BLaER1 treated with 17β-estradiol and CSF1 and Interleukin-3, amounts not matched to agents 10 nM and 100 nM (cell line): ENCODE data around the gene KIRREL3.

ENCODE experiments used
- H3K27ac ChIP-seq, 11 experiments: shearing (Covaris generic); formaldehyde crosslinking; 2 replicates each; pipeline ENCODE4 v1.8.1; 2022
- H3K27me3 ChIP-seq, 11 experiments: shearing (Covaris generic); formaldehyde crosslinking; 2 replicates each; pipeline ENCODE4 v1.8.1; 2022
- H3K36me3 ChIP-seq, 11 experiments: shearing (Covaris generic); formaldehyde crosslinking; 2 replicates each; pipeline ENCODE4 v1.8.1; 2022
- H3K4me1 ChIP-seq, 10 experiments: shearing (Covaris generic); formaldehyde crosslinking; 2 replicates each; pipeline ENCODE4 v1.8.1; 2022
- H3K4me2 ChIP-seq, 11 experiments: shearing (Covaris generic); formaldehyde crosslinking; 2 replicates each; pipeline ENCODE4 v1.8.1; 2022
- H3K4me3 ChIP-seq, 10 experiments: shearing (Covaris generic); formaldehyde crosslinking; 2 replicates each; pipeline ENCODE4 v1.8.1; 2022
- H3K9ac ChIP-seq, 11 experiments: shearing (Covaris generic); formaldehyde crosslinking; 2 replicates each; pipeline ENCODE4 v1.8.1; 2022
- H3K9me3 ChIP-seq, 11 experiments: shearing (Covaris generic); formaldehyde crosslinking; replicated peaks in 1 of 11; 2 replicates each; pipeline ENCODE4 v1.8.1; 2022
- H4K20me1 ChIP-seq, 11 experiments: shearing (Covaris generic); formaldehyde crosslinking; 2 replicates each; pipeline ENCODE4 v1.8.1; 2022
- Cebpa-rat ChIP-seq, 11 experiments: shearing (Covaris generic); IDR thresholded peaks; 2 replicates each; pipeline ENCODE4 v1.8.1; 2022

The KIRREL3 gene

GRCh38 chr11:127003260-127003981 lies 2.9 kb upstream of the KIRREL3 start:
- H4K20me1 ChIP-seq, result no peaks in the 10 kb centered on the region; a peak in 2 of 22 replicates
- no peaks in the 10 kb centered on the region for H3K36me3 ChIP-seq
- H3K4me2 ChIP-seq, result peak overlapping the region; percentile 60 to 84 (median 76)
- TF ChIP-seq Cebpa-rat (IDR thresholded peaks at IDR 0.05), result no peak
- H3K27ac ChIP-seq, result no peak overlapping the region
- H3K9me3 ChIP-seq, result peaks cover 0 to 4% (median 0%) of the 10 kb centered on the region in 11 experiments; a peak in 2 of 22 replicates
- H3K4me1 ChIP-seq, result peaks cover 0 to 8% (median 6%) of the 10 kb centered on the region in 10 experiments; a peak in 8 of 20 replicates
- peak overlapping the region; percentile 31 to 61 (median 40); a peak in 18 of 20 replicates for H3K4me3 ChIP-seq
- peaks cover 58 to 70% (median 64%) of the 10 kb centered on the region in 11 experiments for H3K27me3 ChIP-seq
- no peak overlapping the region for H3K9ac ChIP-seq

- Histone ChIP-seq H3K27me3 (peaks cover 58 to 77% (median 70%) of the 10 kb centered on the region in 11 experiments), H3K4me3 (peak overlapping the region; percentile 31 to 61 (median 40); a peak in 18 of 20 replicates), H3K36me3 (no peaks in the 10 kb centered on the region), H3K9ac (no peak overlapping the region), H3K4me2 (peak overlapping the region; percentile 60 to 84 (median 76)), H4K20me1 (no peaks in the 10 kb centered on the region; a peak in 2 of 22 replicates), H3K9me3 (peaks cover 0 to 4% (median 0%) of the 10 kb centered on the region in 11 experiments; a peak in 2 of 22 replicates), H3K4me1 (peaks cover 0 to 8% (median 6%) of the 10 kb centered on the region in 10 experiments; a peak in 8 of 20 replicates), H3K27ac (no peak overlapping the region)
- TF ChIP-seq Cebpa-rat (IDR thresholded peaks at IDR 0.05), result no peak
These were observed 2.2 kb upstream of the KIRREL3 start for GRCh38 chr11:127002669-127003259.

GRCh38 chr11:127000981-127001380 lies 411 bp upstream of the KIRREL3 start:
- H3K4me2 ChIP-seq, result peak overlapping the region in 5 of 11 experiments; percentile 29 to 64 (median 55); a peak in 8 of 22 replicates
- H3K9ac ChIP-seq, result no peak overlapping the region
- H3K27ac ChIP-seq, result no peak overlapping the region
- no peak for TF ChIP-seq Cebpa-rat (IDR thresholded peaks at IDR 0.05)
- no peaks in the 10 kb centered on the region for H3K36me3 ChIP-seq
- H3K9me3 ChIP-seq, result peaks cover 0 to 4% (median 0%) of the 10 kb centered on the region in 11 experiments; a peak in 2 of 22 replicates
- H4K20me1 ChIP-seq, result no peaks in the 10 kb centered on the region; a peak in 2 of 22 replicates
- H3K4me3 ChIP-seq, result peak overlapping the region in 2 of 10 experiments; percentile 23 to 42; a peak in 1 of 20 replicates
- peaks cover 58 to 84% (median 70%) of the 10 kb centered on the region in 11 experiments for H3K27me3 ChIP-seq
- peaks cover 0 to 8% (median 6%) of the 10 kb centered on the region in 10 experiments; a peak in 8 of 20 replicates for H3K4me1 ChIP-seq

GRCh38 chr11:126999366-126999765 lies 1.2 kb downstream of the KIRREL3 start:
- H3K4me3 ChIP-seq, result no peak overlapping the region
- peaks cover 52 to 73% (median 64%) of the 10 kb centered on the region in 11 experiments for H3K27me3 ChIP-seq
- no peak overlapping the region for H3K4me2 ChIP-seq
- no peaks in the 10 kb centered on the region for H3K36me3 ChIP-seq
- no peaks in the 10 kb centered on the region; a peak in 2 of 22 replicates for H4K20me1 ChIP-seq
- no peak overlapping the region for H3K27ac ChIP-seq
- TF ChIP-seq Cebpa-rat (IDR thresholded peaks at IDR 0.05), result no peak
- peaks cover 0 to 8% (median 6%) of the 10 kb centered on the region in 10 experiments; a peak in 8 of 20 replicates for H3K4me1 ChIP-seq
- peaks cover 0 to 4% (median 0%) of the 10 kb centered on the region in 11 experiments; a peak in 2 of 22 replicates for H3K9me3 ChIP-seq
- H3K9ac ChIP-seq, result no peak overlapping the region

DNA sequence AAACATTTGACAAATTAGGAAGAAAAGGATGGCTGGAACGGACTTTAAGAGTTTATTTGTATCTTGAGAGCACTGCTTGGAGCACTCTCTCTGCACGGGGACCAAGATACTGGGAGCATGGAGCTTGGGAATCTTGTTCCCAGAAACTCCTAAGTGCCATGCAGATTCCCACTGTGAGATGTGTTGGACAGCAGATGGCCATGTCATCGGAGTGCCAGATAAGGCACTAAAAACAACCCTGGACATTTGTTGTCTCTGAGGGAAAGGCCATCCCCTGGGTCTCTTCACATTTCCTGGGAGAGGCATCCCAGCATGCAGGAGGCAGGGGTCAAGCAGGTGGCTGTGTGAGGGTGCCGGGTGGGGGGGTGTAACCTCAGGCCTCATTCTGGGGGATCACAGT lies 2.9 kb downstream of the KIRREL3 start:
- no peak for TF ChIP-seq Cebpa-rat (IDR thresholded peaks at IDR 0.05)
- Histone ChIP-seq H3K4me3 (no peak overlapping the region), H3K4me1 (peaks cover 0 to 2% (median 0%) of the 10 kb centered on the region in 10 experiments; a peak in 4 of 20 replicates), H3K9me3 (peaks cover 0 to 4% (median 0%) of the 10 kb centered on the region in 11 experiments; a peak in 2 of 22 replicates), H3K27ac (no peak overlapping the region), H3K9ac (no peak overlapping the region), H4K20me1 (no peaks in the 10 kb centered on the region), H3K27me3 (peaks cover 35 to 56% (median 47%) of the 10 kb centered on the region in 11 experiments), H3K36me3 (no peaks in the 10 kb centered on the region), H3K4me2 (no peak overlapping the region)

DNA sequence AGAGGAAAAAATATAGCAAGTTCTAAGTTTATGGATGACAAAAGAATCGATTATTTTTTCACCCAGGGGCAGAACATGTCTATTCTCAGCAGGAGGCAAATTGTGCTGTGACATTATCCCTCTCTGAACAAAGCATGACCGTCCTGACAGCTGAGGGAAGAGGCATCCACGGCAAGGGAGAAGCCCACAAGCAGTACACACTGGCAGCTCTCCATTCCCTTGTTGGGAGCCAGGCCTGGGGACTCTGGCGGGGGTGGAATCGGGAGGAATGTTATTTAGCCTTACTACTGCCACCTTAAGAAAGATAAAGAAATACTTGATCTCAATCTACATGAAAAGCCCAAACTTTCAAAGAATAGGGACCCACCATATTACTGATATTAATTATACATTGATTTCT lies 3.4 kb downstream of the KIRREL3 start:
- H3K4me3 ChIP-seq, result no peak overlapping the region
- TF ChIP-seq Cebpa-rat (IDR thresholded peaks at IDR 0.05), result no peak

DNA sequence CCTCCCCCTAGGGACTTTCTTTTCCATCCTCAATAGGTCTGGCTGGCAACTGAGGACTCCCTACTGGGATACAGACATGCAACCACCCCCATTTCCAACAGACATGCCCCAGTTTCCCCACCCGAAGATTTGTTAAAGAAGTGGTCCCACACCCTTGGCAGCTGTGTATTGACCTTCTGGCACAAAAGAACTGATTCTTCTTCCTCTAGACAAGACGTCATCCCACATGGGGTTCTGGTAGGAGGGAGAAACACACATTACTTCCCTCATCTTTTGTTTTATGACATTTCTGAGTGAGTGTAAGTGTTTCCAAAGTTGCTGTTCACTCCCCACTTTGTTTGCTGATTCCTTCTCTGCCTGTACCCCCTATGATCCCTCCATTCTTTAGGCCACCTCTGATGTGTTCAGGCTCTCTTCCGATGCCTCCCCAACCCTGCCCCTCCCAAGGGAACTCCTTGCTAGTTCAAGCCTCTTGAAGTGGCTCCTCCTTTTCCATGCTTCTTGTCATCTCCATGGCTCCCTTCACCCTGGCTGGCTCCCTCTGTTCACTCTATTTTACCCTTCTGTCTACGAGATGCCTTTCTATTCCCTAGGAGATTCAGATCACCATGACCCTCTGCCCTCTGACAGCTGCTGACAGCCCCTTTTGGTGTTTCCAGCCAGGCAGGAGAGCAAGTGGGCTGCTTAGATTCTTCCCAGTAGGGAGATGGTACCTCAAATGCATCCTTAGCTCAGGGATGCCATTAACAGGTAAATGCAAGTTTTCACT lies 4.3 kb downstream of the KIRREL3 start:
- no peak for TF ChIP-seq Cebpa-rat (IDR thresholded peaks at IDR 0.05)
- no peaks in the 10 kb centered on the region; a peak in 1 of 20 replicates for H3K4me1 ChIP-seq
- no peak overlapping the region for H3K9ac ChIP-seq

More for the DNA sequence above, 3.4 kb downstream of the KIRREL3 start:
- H3K27me3 ChIP-seq, result peaks cover 30 to 51% (median 43%) of the 10 kb centered on the region in 11 experiments
- no peaks in the 10 kb centered on the region; a peak in 1 of 20 replicates for H3K4me1 ChIP-seq
- H3K9me3 ChIP-seq, result peaks cover 0 to 4% (median 0%) of the 10 kb centered on the region in 11 experiments; a peak in 2 of 22 replicates
- no peak overlapping the region for H3K27ac ChIP-seq
- H4K20me1 ChIP-seq, result no peaks in the 10 kb centered on the region
- H3K9ac ChIP-seq, result no peak overlapping the region
- H3K4me2 ChIP-seq, result no peak overlapping the region
- H3K36me3 ChIP-seq, result no peaks in the 10 kb centered on the region

DNA sequence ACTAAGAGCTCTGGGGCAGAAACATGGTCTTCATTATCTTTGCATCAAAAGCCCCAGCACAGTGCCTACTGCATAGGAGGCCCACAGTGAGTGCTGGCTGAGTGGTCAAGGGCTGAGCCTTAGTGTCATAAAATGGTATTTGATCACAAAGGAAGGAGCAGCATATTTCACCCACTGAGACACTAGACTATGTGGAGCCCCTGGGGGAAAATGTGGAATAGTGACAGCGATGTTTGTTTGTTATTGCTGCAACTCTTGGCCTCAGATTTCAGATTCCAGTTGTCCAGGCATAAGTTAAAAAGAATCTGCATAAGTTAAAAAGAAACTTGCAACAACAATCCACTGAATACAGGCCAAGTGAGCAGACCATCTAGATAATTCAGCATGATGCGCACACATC lies 7.0 kb downstream of the KIRREL3 start:
- no peaks in the 10 kb centered on the region for H4K20me1 ChIP-seq
- no peaks in the 10 kb centered on the region for H3K36me3 ChIP-seq
- peaks cover 0 to 15% (median 7%) of the 10 kb centered on the region in 11 experiments; a peak in 15 of 22 replicates for H3K27me3 ChIP-seq
- H3K4me1 ChIP-seq, result peaks cover 0 to 3% (median 0%) of the 10 kb centered on the region in 10 experiments; a peak in 1 of 20 replicates
- no peaks in the 10 kb centered on the region for H3K9me3 ChIP-seq
- no peak overlapping the region for H3K27ac ChIP-seq
- no peak for TF ChIP-seq Cebpa-rat (IDR thresholded peaks at IDR 0.05)
- H3K4me3 ChIP-seq, result no peak overlapping the region
- no peak overlapping the region for H3K9ac ChIP-seq
- H3K4me2 ChIP-seq, result no peak overlapping the region

More for the DNA sequence above, 4.3 kb downstream of the KIRREL3 start:
- no peak overlapping the region for H3K27ac ChIP-seq
- H3K36me3 ChIP-seq, result no peaks in the 10 kb centered on the region
- no peaks in the 10 kb centered on the region; a peak in 1 of 22 replicates for H3K9me3 ChIP-seq
- H3K27me3 ChIP-seq, result peaks cover 20 to 42% (median 33%) of the 10 kb centered on the region in 11 experiments
- H3K4me3 ChIP-seq, result no peak overlapping the region
- H3K4me2 ChIP-seq, result no peak overlapping the region
- H4K20me1 ChIP-seq, result no peaks in the 10 kb centered on the region
